HCT116 (cell line): Measurements from ENCODE around the gene STK31. TPM values are rescaled to one million over a fixed set of nuclear protein-coding genes. Genes with fewer than 3 reads are reported as not detected.

Source experiments
- ATAC-seq: fragments of 200-7000 bp; cut with Tn5 transposase; 2 replicates; pipeline ENCODE4 v1.9.1; 2020; ENCODE audit warnings: mild to moderate bottlenecking, moderate library complexity
- BruUV-seq: library from RNA; stranded (reverse); fragments of 400-500 nt; replicated peaks from 2 replicates; lab custom pipeline; 2021; lab: Mats Ljungman, UMichigan
- CTCF ChIA-PET: fragments of 300-600 bp; sonication (Branson Sonifier 250); formaldehyde crosslinking; loops from one replicate; lab custom pipeline; 2021; ENCODE audit warnings: antibody characterized with exemption; lab: Charles Lee
- POLR2A ChIA-PET: fragments of 300-600, 350-600 bp; sonication (Branson Sonifier 250); formaldehyde crosslinking; loops from one replicate; lab custom pipeline; 2021; ENCODE audit warnings: antibody characterized with exemption; lab: Charles Lee
- RAD21 ChIA-PET, 2 experiments: fragments of 300-600 bp; sonication (Branson Sonifier 250); formaldehyde crosslinking; loops; one replicate each; lab custom pipeline; 2023; ENCODE audit warnings: low total read pairs in 2 of 2; ENCODE audit not compliant: uncharacterized antibody in 2 of 2, unreplicated experiment in 2 of 2, low non-redundant PET in 1 of 2; lab: Charles Lee
- DNase-seq: peaks from one replicate; pipeline ENCODE4 v3.0.0-alpha.2; 2010; ENCODE audit warnings: low read depth, low spot score
- H2AFZ ChIP-seq: fragments of 200-600 bp; shearing (Covaris generic), sonication (generic); 2 replicates; pipeline ENCODE4 v1.6.1; 2017; ENCODE audit warnings: low read depth, mixed run types, mixed read lengths, antibody characterized with exemption, low read length; ENCODE audit not compliant: poor library complexity, severe bottlenecking
- H3K27ac ChIP-seq: 2 replicates; pipeline ENCODE4 v1.5.1; 2012; ENCODE audit warnings: low read depth, low read length
- H3K27me3 ChIP-seq: fragments of 200-600 bp; sonication (generic); 2 replicates; pipeline ENCODE4 v1.6.1; 2016; ENCODE audit warnings: mixed run types, low read length, mixed read lengths; ENCODE audit not compliant: insufficient read depth
- H3K36me3 ChIP-seq, 2 experiments: fragments of 200-500 bp in 1 of 2; fragments of 200-600 bp in 1 of 2; sonication (Bioruptor generic) in 1 of 2; sonication (generic) in 1 of 2; 2 replicates each; pipeline versions ENCODE4 v1.5.1 to v1.6.1; 2014 to 2016; ENCODE audit warnings: low read length in 2 of 2, inconsistent platforms in 1 of 2, mixed read lengths in 1 of 2, mixed run types in 1 of 2; ENCODE audit not compliant: insufficient read depth in 2 of 2, control insufficient read depth in 1 of 2
- H3K4me1 ChIP-seq, 2 experiments: fragments of 200-600 bp in 1 of 2; sonication (generic) in 1 of 2; 2 replicates each; pipeline versions ENCODE4 v1.5.1 to v1.6.1; 2012 to 2017; ENCODE audit warnings: low read length in 2 of 2, inconsistent platforms in 1 of 2, mild to moderate bottlenecking in 1 of 2, mixed read lengths in 1 of 2, mixed run types in 1 of 2, moderate library complexity in 1 of 2; ENCODE audit not compliant: insufficient read depth in 2 of 2, control insufficient read depth in 1 of 2
- H3K4me2 ChIP-seq: fragments of 200-600 bp; sonication (generic); 2 replicates; pipeline ENCODE4 v1.6.1; 2017; ENCODE audit warnings: mixed run types, low read length, mixed read lengths
- H3K4me3 ChIP-seq, 2 experiments: fragments of 200-600 bp in 1 of 2; sonication (generic) in 1 of 2; replicated peaks in 1 of 2; 2 replicates each; pipeline ENCODE4 v1.5.1; 2011 to 2016; ENCODE audit warnings: low read length in 2 of 2, control low read depth in 1 of 2, low read depth in 1 of 2, mild to moderate bottlenecking in 1 of 2, mixed read lengths in 1 of 2, mixed run types in 1 of 2
- H3K79me2 ChIP-seq: fragments of 200-600 bp; sonication (generic); 2 replicates; pipeline ENCODE4 v1.6.1; 2017; ENCODE audit warnings: mild to moderate bottlenecking, mixed run types, low read length, moderate library complexity, mixed read lengths; ENCODE audit not compliant: insufficient read depth
- H3K9ac ChIP-seq: fragments of 200-600 bp; sonication (generic); 2 replicates; pipeline ENCODE4 v1.6.1; 2016; ENCODE audit warnings: low read length, mixed read lengths
- H3K9me2 ChIP-seq: fragments of 200-600 bp; sonication (generic), shearing (Covaris generic); 2 replicates; pipeline ENCODE4 v1.6.1; 2017; ENCODE audit warnings: mixed run types, mild to moderate bottlenecking, moderate library complexity; ENCODE audit not compliant: insufficient read depth
- H3K9me3 ChIP-seq, 2 experiments: fragments of 200-500 bp in 1 of 2; fragments of 200-600 bp in 1 of 2; sonication (Bioruptor generic) in 1 of 2; sonication (generic) in 1 of 2; 2 replicates each; pipeline ENCODE4 v1.6.1; 2014 to 2017; ENCODE audit warnings: low read length in 2 of 2, mixed read lengths in 2 of 2, inconsistent platforms in 1 of 2, low read depth in 1 of 2, mild to moderate bottlenecking in 1 of 2, mixed run types in 1 of 2, moderate library complexity in 1 of 2; ENCODE audit not compliant: control insufficient read depth in 1 of 2, insufficient read depth in 1 of 2
- H4K20me1 ChIP-seq: fragments of 200-600 bp; sonication (generic), shearing (Covaris generic); 2 replicates; pipeline ENCODE4 v1.6.1; 2017; ENCODE audit warnings: mixed run types, mild to moderate bottlenecking, moderate library complexity; ENCODE audit not compliant: insufficient read depth
- ATF3 ChIP-seq: IDR thresholded peaks from 2 replicates; pipeline ENCODE4 v1.6.1; 2012
- CEBPB ChIP-seq: IDR thresholded peaks from 2 replicates; pipeline ENCODE4 v1.6.1; 2012; ENCODE audit warnings: low read depth
- EGR1 ChIP-seq: IDR thresholded peaks from 2 replicates; pipeline ENCODE4 v1.6.1; 2012; ENCODE audit warnings: low read depth
- ELF1 ChIP-seq: IDR thresholded peaks from 2 replicates; pipeline ENCODE4 v1.6.1; 2012; ENCODE audit warnings: low read depth, borderline replicate concordance
- EZH2 ChIP-seq: fragments of 200-600 bp; sonication (generic); IDR thresholded peaks from 2 replicates; pipeline ENCODE4 v1.6.1; 2017; ENCODE audit warnings: antibody characterized with exemption, mixed run types
- EZH2phosphoT487 ChIP-seq: fragments of 200-600 bp; IDR thresholded peaks from 2 replicates; pipeline ENCODE4 v1.6.1; 2018; ENCODE audit warnings: antibody characterized with exemption, borderline replicate concordance
- FOSL1 ChIP-seq: IDR thresholded peaks from 2 replicates; pipeline ENCODE4 v1.6.1; 2012; ENCODE audit warnings: low read depth
- MAX ChIP-seq: IDR thresholded peaks from 2 replicates; pipeline ENCODE4 v1.6.1; 2012
- POLR2A ChIP-seq: IDR thresholded peaks from 2 replicates; pipeline ENCODE4 v1.7.0; 2011; ENCODE audit warnings: borderline replicate concordance; ENCODE audit not compliant: insufficient read depth, insufficient read length; ENCODE audit errors: extremely low read depth
- POLR2AphosphoS5 ChIP-seq: IDR thresholded peaks from 2 replicates; pipeline ENCODE4 v1.6.1; 2011; ENCODE audit warnings: mild to moderate bottlenecking, low read depth, low read length, moderate library complexity
- RAD21 ChIP-seq: IDR thresholded peaks from 2 replicates; pipeline ENCODE4 v1.6.1; 2012; ENCODE audit warnings: low read depth, mild to moderate bottlenecking
- SIN3A ChIP-seq: IDR thresholded peaks from 2 replicates; pipeline ENCODE4 v1.6.1; 2012; ENCODE audit warnings: low read depth
- SP1 ChIP-seq: IDR thresholded peaks from 2 replicates; pipeline ENCODE4 v1.6.1; 2012; ENCODE audit warnings: low read depth
- SRF ChIP-seq: IDR thresholded peaks from 2 replicates; pipeline ENCODE4 v1.6.1; 2012; ENCODE audit warnings: low read depth
- YY1 ChIP-seq: IDR thresholded peaks from 2 replicates; pipeline ENCODE4 v1.6.1; 2011; ENCODE audit warnings: low read length, low read depth, moderate library complexity, mild to moderate bottlenecking; ENCODE audit not compliant: insufficient replicate concordance; ENCODE audit errors: extremely low read depth
- ZFX ChIP-seq: fragments of 450-650 bp; IDR thresholded peaks from 2 replicates; pipeline ENCODE4 v1.6.1; 2017
- ZNF274 ChIP-seq: fragments of 200-500 bp; sonication (Bioruptor generic); IDR thresholded peaks from 2 replicates; pipeline ENCODE4 v1.6.1; 2014; ENCODE audit warnings: mild to moderate bottlenecking, low read depth, low read length, inconsistent platforms
- intact Hi-C: fragments of 100-400 bp; cut with micrococcal nuclease; formaldehyde crosslinking; loops from 2 replicates; pipeline ENCODE4 v1.10.0; 2022
- total RNA-seq: library from RNA; stranded (reverse); gene quantifications from one replicate; pipeline ENCODE4 v1.2.1, GENCODE V29; 2021; ENCODE audit not compliant: unreplicated experiment
- TF ChIP-seq, protein P1 (sequence below): IDR thresholded peaks from 2 replicates; pipeline ENCODE4 v1.6.1; 2011; ENCODE audit warnings: mild to moderate bottlenecking, low read length, moderate library complexity; ENCODE audit not compliant: insufficient replicate concordance; ENCODE audit errors: extremely low read depth
- TF ChIP-seq, protein P2 (sequence below), 3 experiments: fragments of 200-600 bp in 1 of 3; sonication (generic) in 1 of 3; IDR thresholded peaks in 2 of 3; conservative IDR thresholded peaks in 1 of 3; 2 replicates each; pipeline ENCODE4 v1.5.1; 2012 to 2017; ENCODE audit warnings: low read depth in 2 of 3, low read length in 2 of 3, antibody characterized with exemption in 1 of 3, borderline replicate concordance in 1 of 3, control low read depth in 1 of 3, mild to moderate bottlenecking in 1 of 3, mixed read lengths in 1 of 3, mixed run types in 1 of 3, moderate library complexity in 1 of 3; ENCODE audit not compliant: insufficient read depth in 1 of 3

Gene STK31
- total RNA-seq, 1 experiment from 2014 or later = not detected

- intact Hi-C loops = no loop called here
- Histone ChIP-seq H3K4me1 (no peaks in the 10 kb centered on the region), H3K9me2 (no peaks in the 10 kb centered on the region), H2AFZ (no peak overlapping the region), H3K27me3 (no peaks in the 10 kb centered on the region)
- ChIA-PET CTCF (no interaction called here), POLR2A (no interaction called here)
- TF ChIP-seq SP1 = no peak
- TF ChIP-seq, protein P1, sequence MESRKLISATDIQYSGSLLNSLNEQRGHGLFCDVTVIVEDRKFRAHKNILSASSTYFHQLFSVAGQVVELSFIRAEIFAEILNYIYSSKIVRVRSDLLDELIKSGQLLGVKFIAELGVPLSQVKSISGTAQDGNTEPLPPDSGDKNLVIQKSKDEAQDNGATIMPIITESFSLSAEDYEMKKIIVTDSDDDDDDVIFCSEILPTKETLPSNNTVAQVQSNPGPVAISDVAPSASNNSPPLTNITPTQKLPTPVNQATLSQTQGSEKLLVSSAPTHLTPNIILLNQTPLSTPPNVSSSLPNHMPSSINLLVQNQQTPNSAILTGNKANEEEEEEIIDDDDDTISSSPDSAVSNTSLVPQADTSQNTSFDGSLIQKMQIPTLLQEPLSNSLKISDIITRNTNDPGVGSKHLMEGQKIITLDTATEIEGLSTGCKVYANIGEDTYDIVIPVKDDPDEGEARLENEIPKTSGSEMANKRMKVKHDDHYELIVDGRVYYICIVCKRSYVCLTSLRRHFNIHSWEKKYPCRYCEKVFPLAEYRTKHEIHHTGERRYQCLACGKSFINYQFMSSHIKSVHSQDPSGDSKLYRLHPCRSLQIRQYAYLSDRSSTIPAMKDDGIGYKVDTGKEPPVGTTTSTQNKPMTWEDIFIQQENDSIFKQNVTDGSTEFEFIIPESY = no peak
- TF ChIP-seq, protein P2, sequence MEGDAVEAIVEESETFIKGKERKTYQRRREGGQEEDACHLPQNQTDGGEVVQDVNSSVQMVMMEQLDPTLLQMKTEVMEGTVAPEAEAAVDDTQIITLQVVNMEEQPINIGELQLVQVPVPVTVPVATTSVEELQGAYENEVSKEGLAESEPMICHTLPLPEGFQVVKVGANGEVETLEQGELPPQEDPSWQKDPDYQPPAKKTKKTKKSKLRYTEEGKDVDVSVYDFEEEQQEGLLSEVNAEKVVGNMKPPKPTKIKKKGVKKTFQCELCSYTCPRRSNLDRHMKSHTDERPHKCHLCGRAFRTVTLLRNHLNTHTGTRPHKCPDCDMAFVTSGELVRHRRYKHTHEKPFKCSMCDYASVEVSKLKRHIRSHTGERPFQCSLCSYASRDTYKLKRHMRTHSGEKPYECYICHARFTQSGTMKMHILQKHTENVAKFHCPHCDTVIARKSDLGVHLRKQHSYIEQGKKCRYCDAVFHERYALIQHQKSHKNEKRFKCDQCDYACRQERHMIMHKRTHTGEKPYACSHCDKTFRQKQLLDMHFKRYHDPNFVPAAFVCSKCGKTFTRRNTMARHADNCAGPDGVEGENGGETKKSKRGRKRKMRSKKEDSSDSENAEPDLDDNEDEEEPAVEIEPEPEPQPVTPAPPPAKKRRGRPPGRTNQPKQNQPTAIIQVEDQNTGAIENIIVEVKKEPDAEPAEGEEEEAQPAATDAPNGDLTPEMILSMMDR (IDR thresholded peaks at IDR 0.05 in 2 of 3, conservative IDR thresholded peaks at IDR 0.05 in 1 of 3; ENCODE audit: borderline replicate concordance in 1 of 3, insufficient read depth in 1 of 3, low read depth in 2 of 3, low read length in 2 of 3) = no peak
- TF ChIP-seq POLR2A = no peak
- TF ChIP-seq YY1 = no peak
- TF ChIP-seq ZFX = no peak
- no peak for TF ChIP-seq CEBPB
- TF ChIP-seq ELF1 = no peak
- TF ChIP-seq SRF = no peak
- TF ChIP-seq POLR2AphosphoS5 = no peak
- no peak for TF ChIP-seq SIN3A
- TF ChIP-seq RAD21 = no peak
- TF ChIP-seq ZNF274 = no peak
- TF ChIP-seq MAX = no peak
- TF ChIP-seq EZH2 = no peak
- TF ChIP-seq EZH2phosphoT487 = no peak
- no peak for TF ChIP-seq EGR1
- no peak for TF ChIP-seq ATF3
- no peak for TF ChIP-seq FOSL1
- TF ChIP-seq, all 23 proteins: peak for 0
- H3K36me3 ChIP-seq = no peaks in the 10 kb centered on the region
- RAD21 ChIA-PET = no interaction called here
- no peaks in the 10 kb centered on the region for H3K9me3 ChIP-seq
- no TSS peak for BruUV-seq
- no peak overlapping the region for H3K9ac ChIP-seq
- no peaks in the 10 kb centered on the region for H4K20me1 ChIP-seq
- H3K27ac ChIP-seq = no peak overlapping the region
- no peak for DNase-seq
- no peak overlapping the region for H3K4me3 ChIP-seq
- no peaks in the 10 kb centered on the region for H3K79me2 ChIP-seq
- no peak overlapping the region for H3K4me2 ChIP-seq
- ATAC-seq = no peak
Observed at GRCh38 chr7:23689165-23689564, 20.9 kb upstream of the STK31 start.
